Measurements from ENCODE around the gene GRIK3. TPM values are rescaled to one million over a fixed set of nuclear protein-coding genes. Genes with fewer than 3 reads are reported as not detected.

The GRIK3 gene
- total RNA-seq, 1 donor from 2014 or later: not detected

DNA sequence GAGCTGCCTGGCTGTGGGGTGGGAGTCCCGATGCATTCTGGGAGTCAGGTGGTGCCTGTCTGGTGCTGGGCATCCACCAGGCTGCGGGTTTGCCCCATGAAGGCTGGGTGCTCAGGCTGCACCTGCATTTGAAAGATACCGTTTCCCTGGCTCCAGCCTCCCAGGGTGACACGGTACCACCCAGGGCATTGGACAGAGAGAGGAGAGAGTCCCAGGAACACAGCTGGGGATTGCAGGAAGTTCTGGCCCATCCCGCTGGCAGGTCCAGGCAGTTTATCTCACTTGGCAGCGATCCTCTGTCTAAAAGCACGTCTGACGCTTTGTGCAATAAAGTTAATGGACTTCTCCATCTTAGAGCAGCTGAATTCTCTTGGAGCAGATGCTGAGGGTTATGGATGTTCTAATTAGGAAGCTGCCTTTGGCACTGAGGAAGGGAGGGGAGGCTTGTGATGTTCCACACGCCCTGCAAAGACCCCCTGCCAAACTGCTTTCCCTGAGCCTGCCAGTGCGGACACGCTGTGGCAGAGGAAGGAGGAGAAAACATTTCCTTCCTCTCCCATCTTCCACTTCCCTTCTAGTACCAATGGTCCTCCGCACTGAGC lies 246.9 kb downstream of the GRIK3 start:
- no peaks in the 10 kb centered on the region for H3K9me3 Mint-ChIP-seq
- no peak for DNase-seq (ENCODE audit: low spot score in 2 of 2, unreplicated experiment in 2 of 2)
- TF ChIP-seq, protein P1, sequence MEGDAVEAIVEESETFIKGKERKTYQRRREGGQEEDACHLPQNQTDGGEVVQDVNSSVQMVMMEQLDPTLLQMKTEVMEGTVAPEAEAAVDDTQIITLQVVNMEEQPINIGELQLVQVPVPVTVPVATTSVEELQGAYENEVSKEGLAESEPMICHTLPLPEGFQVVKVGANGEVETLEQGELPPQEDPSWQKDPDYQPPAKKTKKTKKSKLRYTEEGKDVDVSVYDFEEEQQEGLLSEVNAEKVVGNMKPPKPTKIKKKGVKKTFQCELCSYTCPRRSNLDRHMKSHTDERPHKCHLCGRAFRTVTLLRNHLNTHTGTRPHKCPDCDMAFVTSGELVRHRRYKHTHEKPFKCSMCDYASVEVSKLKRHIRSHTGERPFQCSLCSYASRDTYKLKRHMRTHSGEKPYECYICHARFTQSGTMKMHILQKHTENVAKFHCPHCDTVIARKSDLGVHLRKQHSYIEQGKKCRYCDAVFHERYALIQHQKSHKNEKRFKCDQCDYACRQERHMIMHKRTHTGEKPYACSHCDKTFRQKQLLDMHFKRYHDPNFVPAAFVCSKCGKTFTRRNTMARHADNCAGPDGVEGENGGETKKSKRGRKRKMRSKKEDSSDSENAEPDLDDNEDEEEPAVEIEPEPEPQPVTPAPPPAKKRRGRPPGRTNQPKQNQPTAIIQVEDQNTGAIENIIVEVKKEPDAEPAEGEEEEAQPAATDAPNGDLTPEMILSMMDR (IDR thresholded peaks at IDR 0.05; ENCODE audit: unreplicated experiment): no peak
- peaks cover 67% of the 10 kb centered on the region for H3K27me3 Mint-ChIP-seq (ENCODE audit: low read depth)
- no peaks in the 10 kb centered on the region for H3K36me3 Mint-ChIP-seq
- no peaks in the 10 kb centered on the region for H3K4me1 Mint-ChIP-seq
- no peak overlapping the region for H3K4me3 Mint-ChIP-seq
- H3K27ac Mint-ChIP-seq: no peak overlapping the region

GRCh38 chr1:36786425-36786824 lies 247.9 kb downstream of the GRIK3 start:
- H3K27ac Mint-ChIP-seq: no peak overlapping the region
- TF ChIP-seq, protein P1 (IDR thresholded peaks at IDR 0.05; ENCODE audit: unreplicated experiment): no peak
- H3K4me3 Mint-ChIP-seq: no peak overlapping the region
- H3K4me1 Mint-ChIP-seq: no peaks in the 10 kb centered on the region
- peaks cover 68% of the 10 kb centered on the region for H3K27me3 Mint-ChIP-seq (ENCODE audit: low read depth)
- no peaks in the 10 kb centered on the region for H3K9me3 Mint-ChIP-seq
- DNase-seq (ENCODE audit: low spot score in 2 of 2, unreplicated experiment in 2 of 2): no peak
- H3K36me3 Mint-ChIP-seq: no peaks in the 10 kb centered on the region

DNA sequence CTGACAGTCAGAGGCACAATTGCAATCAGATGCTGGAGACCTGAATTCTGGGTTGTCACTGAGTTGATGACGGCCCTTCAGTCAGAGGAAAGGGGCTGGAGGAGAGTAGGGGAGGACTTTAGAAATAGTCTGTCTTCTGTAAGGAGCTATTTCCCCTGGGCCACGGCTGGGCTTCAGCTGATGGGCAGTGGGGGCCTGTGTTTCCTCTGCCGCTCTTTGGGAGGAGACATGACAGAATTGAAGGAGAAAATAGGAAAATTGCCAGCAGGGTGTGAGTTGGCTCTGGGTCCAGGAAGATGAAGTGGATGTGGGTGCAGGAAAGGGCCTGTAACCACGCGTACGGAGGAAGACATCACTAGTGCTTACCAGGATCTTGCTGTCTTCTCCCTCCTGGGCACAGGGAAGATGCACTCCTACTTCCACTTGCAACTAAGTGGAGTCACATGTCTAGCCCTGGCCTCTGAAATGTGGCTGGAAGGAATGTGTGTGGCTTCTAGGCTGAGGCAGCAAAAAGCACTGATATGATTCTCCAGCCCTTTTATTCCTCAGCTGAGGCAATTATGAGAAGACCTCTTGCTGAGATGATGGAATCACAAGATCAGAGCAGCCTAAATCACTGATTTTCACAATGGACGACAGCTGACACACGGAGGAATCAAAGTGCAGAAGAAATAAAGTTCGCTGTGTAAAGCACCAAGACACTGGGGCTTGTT lies 250.0 kb downstream of the GRIK3 start:
- no peak for DNase-seq (ENCODE audit: low spot score in 2 of 2, unreplicated experiment in 2 of 2)
- Mint-ChIP-seq H3K4me3 (no peak overlapping the region), H3K27ac (no peak overlapping the region), H3K27me3 (ENCODE audit: low read depth) (peaks cover 63% of the 10 kb centered on the region), H3K4me1 (no peaks in the 10 kb centered on the region), H3K9me3 (no peaks in the 10 kb centered on the region), H3K36me3 (no peaks in the 10 kb centered on the region)
- TF ChIP-seq, protein P1 (IDR thresholded peaks at IDR 0.05; ENCODE audit: unreplicated experiment): no peak

DNA sequence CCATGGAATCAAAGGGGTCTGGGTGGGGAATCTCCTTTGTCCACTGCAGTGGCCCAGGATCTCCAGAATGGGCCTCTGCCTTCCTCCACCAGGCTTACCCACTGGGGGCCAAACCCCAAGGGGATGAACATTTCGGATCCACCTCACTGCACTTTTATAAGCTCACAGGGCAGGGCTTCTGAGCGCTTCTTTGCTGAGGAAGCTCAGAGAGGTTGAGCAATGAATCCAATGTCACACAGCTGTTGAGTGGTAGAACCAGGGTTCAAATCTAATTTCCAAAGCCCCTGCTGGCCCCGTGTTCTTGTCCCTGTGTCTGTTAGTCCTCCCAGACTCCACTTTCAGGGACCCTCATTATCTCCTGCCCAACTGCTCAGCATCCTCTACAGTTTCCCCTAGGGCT lies 250.8 kb downstream of the GRIK3 start:
- H3K27me3 Mint-ChIP-seq (ENCODE audit: low read depth): peaks cover 61% of the 10 kb centered on the region
- no peaks in the 10 kb centered on the region for H3K9me3 Mint-ChIP-seq
- no peak for DNase-seq (ENCODE audit: low spot score in 2 of 2, unreplicated experiment in 2 of 2)
- no peaks in the 10 kb centered on the region for H3K36me3 Mint-ChIP-seq
- no peak overlapping the region for H3K27ac Mint-ChIP-seq
- no peak overlapping the region for H3K4me3 Mint-ChIP-seq
- TF ChIP-seq, protein P1 (IDR thresholded peaks at IDR 0.05; ENCODE audit: unreplicated experiment): no peak
- no peaks in the 10 kb centered on the region for H3K4me1 Mint-ChIP-seq

DNA sequence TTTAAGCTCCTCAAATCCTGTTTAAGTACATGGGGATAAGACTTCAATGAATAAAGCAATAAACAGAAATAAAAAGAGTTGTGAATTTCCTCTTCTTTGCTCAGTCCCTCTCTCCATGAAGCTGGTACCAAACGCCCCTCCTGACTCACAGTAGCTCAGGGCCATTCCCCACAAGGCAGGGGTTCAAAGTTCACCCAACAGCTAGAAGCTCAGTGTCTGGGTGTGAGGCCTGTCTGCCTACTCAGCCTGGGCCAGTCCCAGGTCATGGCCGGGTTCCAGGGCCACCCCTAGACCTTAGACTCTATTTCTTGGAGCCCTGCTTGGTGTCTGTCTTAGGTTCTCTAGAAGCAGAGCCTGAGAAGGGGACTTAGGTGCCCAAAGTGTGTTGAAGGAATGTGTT lies 251.5 kb downstream of the GRIK3 start:
- Mint-ChIP-seq H3K4me3 (no peak overlapping the region), H3K9me3 (no peaks in the 10 kb centered on the region), H3K27me3 (ENCODE audit: low read depth) (peaks cover 57% of the 10 kb centered on the region), H3K4me1 (no peaks in the 10 kb centered on the region), H3K36me3 (no peaks in the 10 kb centered on the region), H3K27ac (no peak overlapping the region)
- TF ChIP-seq, protein P1 (IDR thresholded peaks at IDR 0.05; ENCODE audit: unreplicated experiment): no peak
- DNase-seq (ENCODE audit: low spot score in 2 of 2, unreplicated experiment in 2 of 2): no peak
